Motor neuron (in vitro differentiated cells): Measurements from ENCODE around the gene CAPG. TPM values are rescaled to one million over a fixed set of nuclear protein-coding genes. Genes with fewer than 3 reads are reported as not detected.

Experiments used
- ATAC-seq, 8 experiments: fragments of 200-7000 bp; cut with Tn5 transposase; replicated peaks in 6 of 8; 2 replicates each; pipeline ENCODE4 v1.8.0; 2021; ENCODE audit warnings: mild to moderate bottlenecking in 8 of 8, moderate library complexity in 8 of 8
- H3K27ac ChIP-seq, 2 donors: fragments of 250-450 bp; sonication (Bioruptor Pico); 2 replicates each; pipeline ENCODE4 v1.9.0; 2021; ENCODE audit warnings: antibody characterized with exemption in 2 of 2, mild to moderate bottlenecking in 2 of 2, moderate library complexity in 1 of 2
- H3K4me1 ChIP-seq, 2 donors: fragments of 250-450 bp; sonication (Bioruptor Pico); replicated peaks in 1 of 2; 2 replicates each; pipeline ENCODE4 v1.6.1; 2021; ENCODE audit warnings: antibody characterized with exemption in 2 of 2, mild to moderate bottlenecking in 2 of 2, moderate library complexity in 1 of 2
- H3K4me3 ChIP-seq, 5 donors: fragments of 250-450 bp; sonication (Bioruptor Pico); 2 replicates each; pipeline ENCODE4 v1.9.0; 2021; ENCODE audit warnings: antibody characterized with exemption in 5 of 5, mild to moderate bottlenecking in 5 of 5, moderate library complexity in 4 of 5
- WGBS, 10 experiments: fragments of 450-650 bp; shearing (Covaris generic); methylation state at CpG; one replicate each; pipeline ENCODE4 v1.0.0; 2022; 5-methylcytosine and 5-hydroxymethylcytosine counted together
- in situ Hi-C, 9 experiments: fragments of 400-800 bp; cut with MboI; loops; one replicate each; pipeline ENCODE4 v1.15.0; 2021; ENCODE audit warnings: low sequenced_read_pairs in 9 of 9, low pct_unique_long_range_greater_than_20kb in 2 of 9; ENCODE audit not compliant: unreplicated experiment in 9 of 9
- total RNA-seq, 8 experiments: library from RNA; unstranded; fragments of 300-600 nt; gene quantifications; 2 replicates each; pipeline versions ENCODE4 v1.2.3 to v1.2.4, GENCODE V29; 2022

The CAPG gene, protein sequence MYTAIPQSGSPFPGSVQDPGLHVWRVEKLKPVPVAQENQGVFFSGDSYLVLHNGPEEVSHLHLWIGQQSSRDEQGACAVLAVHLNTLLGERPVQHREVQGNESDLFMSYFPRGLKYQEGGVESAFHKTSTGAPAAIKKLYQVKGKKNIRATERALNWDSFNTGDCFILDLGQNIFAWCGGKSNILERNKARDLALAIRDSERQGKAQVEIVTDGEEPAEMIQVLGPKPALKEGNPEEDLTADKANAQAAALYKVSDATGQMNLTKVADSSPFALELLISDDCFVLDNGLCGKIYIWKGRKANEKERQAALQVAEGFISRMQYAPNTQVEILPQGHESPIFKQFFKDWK
- total RNA-seq, result 10 to 100 TPM in 2 of 8 experiments, 1 to 10 TPM in 6; 3.7 to 54.7 (median 6.9) TPM

GRCh38 chr2:85409845-85410583 is at the start of gene CAPG:
CAPG (minus strand) TSS chr2:85410366; CDS start chr2:85402145, 8,221 bp downstream.
- ATAC-seq, result peak in 4 of 8 experiments; percentile 21 to 54 (median 34)
- peaks cover 0 to 8% of the 10 kb centered on the region in 2 donors for H3K4me1 ChIP-seq
- H3K27ac ChIP-seq, result no peak within 1 kb of the TSS
- 90 to 100% methylated on average over 1 to 2 of the region's 12 CpGs; no CpG with 5 or more reads in 8 of the 10 experiments for WGBS, 10 experiments
- in situ Hi-C loops, result no loop called here
- no peak within 1 kb of the TSS for H3K4me3 ChIP-seq

DNA sequence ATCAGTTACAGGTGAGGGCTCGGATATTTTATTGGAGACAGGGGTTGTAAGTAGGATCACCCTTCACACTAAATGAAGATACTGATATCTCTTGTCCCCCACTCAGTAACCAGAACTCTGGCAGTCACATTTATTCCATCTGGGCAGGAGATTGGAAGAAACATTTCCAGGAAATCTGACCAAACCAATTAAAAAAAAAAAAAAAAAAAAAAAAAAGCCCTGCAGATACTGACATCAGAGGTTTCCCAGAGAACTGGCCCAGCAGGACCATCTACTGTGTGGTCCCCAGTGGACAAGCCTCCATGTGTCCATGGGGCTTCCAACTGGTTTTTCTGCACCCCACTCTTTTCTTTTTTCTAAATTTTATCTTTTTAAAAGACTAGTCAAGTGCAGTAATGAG is 49.6 kb upstream of the CAPG start:
- no peak overlapping the region for H3K27ac ChIP-seq
- H3K4me1 ChIP-seq, result no peaks in the 10 kb centered on the region
- in situ Hi-C loops, result no loop called here
- 29 to 100% (median 90%) methylated on average over 1 of the region's 1 CpG; no CpG with 5 or more reads in 5 of the 10 experiments for WGBS, 10 experiments
- peak in 1 of 8 experiments; percentile 28 for ATAC-seq
- H3K4me3 ChIP-seq, result no peak overlapping the region

DNA sequence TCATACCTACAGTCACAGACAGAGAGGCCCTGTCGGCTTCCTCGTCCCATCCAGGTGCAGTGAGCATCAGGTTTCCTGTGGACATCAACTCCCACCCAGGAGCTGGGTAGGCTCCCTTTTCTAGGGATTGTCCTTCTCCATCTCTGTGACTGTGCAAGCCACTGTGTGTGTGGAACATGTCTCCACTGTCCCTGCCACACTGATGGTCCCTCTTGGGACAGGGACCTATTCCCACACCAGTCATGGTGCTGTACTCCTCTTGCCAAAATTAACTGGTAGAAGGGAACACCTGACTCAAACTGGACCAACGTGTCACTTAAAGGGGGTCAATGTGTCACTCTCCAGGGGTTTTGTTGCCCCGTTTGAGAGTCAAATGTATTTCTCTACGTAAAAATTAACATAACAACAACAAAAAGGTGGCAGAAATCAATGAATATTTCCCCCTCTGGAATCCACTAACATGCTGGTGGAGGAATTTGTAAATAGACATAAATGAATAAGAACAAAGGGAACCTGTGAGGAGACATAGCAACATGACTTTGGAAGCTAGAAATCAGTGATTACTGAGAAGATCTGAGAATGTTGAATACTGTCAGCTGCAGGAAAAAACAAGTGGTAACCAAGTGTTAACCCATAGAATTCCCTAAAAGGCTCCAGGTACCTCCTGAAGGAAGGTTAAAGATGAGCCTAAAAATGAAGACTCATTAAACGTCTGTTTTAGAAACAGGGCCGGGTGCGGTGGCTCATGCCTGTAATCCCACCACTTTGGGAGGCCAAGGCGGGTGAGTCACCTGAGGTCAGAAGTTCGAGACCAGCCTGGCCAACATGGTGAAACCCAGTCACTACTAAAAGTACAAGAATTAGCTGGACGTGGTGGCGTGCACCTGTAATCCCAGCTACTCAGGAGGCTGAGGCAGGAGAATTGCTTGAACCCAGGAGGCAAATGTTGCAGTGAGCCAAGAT is 48.7 kb upstream of the CAPG start:
- in situ Hi-C loops, result no loop called here
- 16 to 68% (median 55%) methylated on average over 1 to 10 of the region's 12 CpGs; no CpG with 5 or more reads in 2 of the 10 experiments for WGBS, 10 experiments
- Histone ChIP-seq H3K4me3 (no peak overlapping the region), H3K4me1 (no peaks in the 10 kb centered on the region), H3K27ac (no peak overlapping the region)
- ATAC-seq, result peak in 1 of 8 experiments; percentile 25

- in situ Hi-C loops, result no loop called here
- Histone ChIP-seq H3K27ac (no peak overlapping the region), H3K4me3 (no peak overlapping the region), H3K4me1 (no peaks in the 10 kb centered on the region)
- peak in 4 of 8 experiments; percentile 12 to 94 (median 76) for ATAC-seq
- 13 to 100% (median 62%) methylated on average over 1 to 6 of the region's 6 CpGs; no CpG with 5 or more reads in 2 of the 10 experiments for WGBS, 10 experiments
Measured at GRCh38 chr2:85457877-85458316, 47.7 kb upstream of the CAPG start.

DNA sequence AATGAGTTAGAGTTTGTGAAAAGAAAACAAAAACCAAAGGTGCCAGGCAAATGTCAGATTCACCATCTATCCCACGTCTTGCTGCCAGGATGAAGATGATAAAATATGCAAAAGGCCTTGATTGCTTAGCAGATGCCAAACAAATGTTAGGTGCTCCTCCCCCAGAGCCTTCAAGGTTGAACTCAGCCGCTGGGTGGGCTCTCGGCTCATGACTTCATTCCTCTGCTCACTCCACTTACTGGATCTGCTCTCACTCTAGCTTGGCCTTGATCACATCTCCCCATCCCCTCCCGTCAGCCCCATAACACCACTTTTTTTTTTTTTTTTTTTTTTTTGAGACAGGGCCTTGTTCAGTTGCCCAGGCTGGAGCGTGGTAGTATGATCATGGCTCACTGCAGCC is 46.9 kb upstream of the CAPG start:
- 43 to 100% (median 73%) methylated on average over 1 to 5 of the region's 5 CpGs; no CpG with 5 or more reads in 3 of the 10 experiments for WGBS, 10 experiments
- no peaks in the 10 kb centered on the region for H3K4me1 ChIP-seq
- in situ Hi-C loops, result no loop called here
- no peak overlapping the region for H3K4me3 ChIP-seq
- H3K27ac ChIP-seq, result no peak overlapping the region
- ATAC-seq, result peak in 2 of 8 experiments; percentile 30 to 64

- no peak overlapping the region for H3K27ac ChIP-seq
- no peak for ATAC-seq
- H3K4me3 ChIP-seq, result no peak overlapping the region
- WGBS, 10 experiments, result 70 to 100% (median 100%) methylated on average over 1 of the region's 1 CpG; no CpG with 5 or more reads in 5 of the 10 experiments
- in situ Hi-C loops, result no loop called here
- no peaks in the 10 kb centered on the region for H3K4me1 ChIP-seq
Measured at GRCh38 chr2:85455552-85456090, 45.5 kb upstream of the CAPG start.

DNA sequence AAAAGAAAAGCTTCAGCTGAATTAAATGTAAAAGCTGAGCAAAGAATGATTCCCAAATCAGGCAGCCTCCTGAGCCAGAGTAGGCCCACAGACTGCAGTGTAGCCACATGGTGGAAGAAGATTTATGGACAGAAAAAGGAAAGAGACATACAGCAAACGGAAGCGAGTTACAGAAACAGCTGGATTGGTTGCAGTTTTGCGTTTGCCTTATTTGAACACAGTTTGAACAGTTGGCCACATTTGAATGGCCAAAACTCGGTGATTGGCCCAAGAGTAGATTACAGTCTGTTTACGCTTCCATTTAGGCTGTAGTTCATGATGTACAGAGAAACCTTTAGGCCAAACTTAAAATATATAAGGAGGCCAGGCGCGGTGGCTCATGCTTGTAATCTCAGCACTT is 43.4 kb upstream of the CAPG start:
- Histone ChIP-seq H3K4me3 (no peak overlapping the region), H3K27ac (no peak overlapping the region), H3K4me1 (no peaks in the 10 kb centered on the region)
- WGBS, 10 experiments, result 44 to 100% (median 83%) methylated on average over 1 to 7 of the region's 7 CpGs; no CpG with 5 or more reads in 2 of the 10 experiments
- in situ Hi-C loops, result no loop called here
- no peak for ATAC-seq

GRCh38 chr2:85452237-85452636 is 42.1 kb upstream of the CAPG start:
- no peak for ATAC-seq
- H3K4me1 ChIP-seq, result no peaks in the 10 kb centered on the region
- H3K4me3 ChIP-seq, result no peak overlapping the region
- in situ Hi-C loops, result no loop called here
- H3K27ac ChIP-seq, result no peak overlapping the region
- 33% methylated on average over 1 of the region's 1 CpG; no CpG with 5 or more reads in 9 of the 10 experiments for WGBS, 10 experiments

- Histone ChIP-seq H3K4me3 (no peak overlapping the region), H3K4me1 (peaks cover 0 to 6% of the 10 kb centered on the region in 2 donors), H3K27ac (no peak overlapping the region)
- no peak for ATAC-seq
- WGBS, 10 experiments, result 63 to 94% (median 82%) methylated on average over 1 to 5 of the region's 7 CpGs; no CpG with 5 or more reads in 5 of the 10 experiments
- in situ Hi-C loops, result loop anchor here in 2 of 9 experiments (25.0 kb wide), 1 partner anchor 88 kb away; the partner anchor contains the start of gene MAT2A (in 2 of the 2)
Measured at GRCh38 chr2:85449214-85449588, 39.0 kb upstream of the CAPG start.

GRCh38 chr2:85448461-85449213 is 38.5 kb upstream of the CAPG start:
- Histone ChIP-seq H3K4me1 (peaks cover 0 to 6% of the 10 kb centered on the region in 2 donors), H3K27ac (no peak overlapping the region), H3K4me3 (no peak overlapping the region)
- WGBS, 10 experiments, result 40 to 100% (median 86%) methylated on average over 1 to 7 of the region's 8 CpGs
- in situ Hi-C loops, result loop anchor here in 2 of 9 experiments (25.0 kb wide), 1 partner anchor 89 kb away; the partner anchor contains the start of gene MAT2A (in 2 of the 2)
- no peak for ATAC-seq

GRCh38 chr2:85447222-85447585 is 37.0 kb upstream of the CAPG start:
- Histone ChIP-seq H3K27ac (no peak overlapping the region), H3K4me1 (peaks cover 0 to 6% of the 10 kb centered on the region in 2 donors), H3K4me3 (no peak overlapping the region)
- in situ Hi-C loops, result loop anchor here in 2 of 9 experiments (25.0 kb wide), 1 partner anchor 90 kb away; the partner anchor contains the start of gene MAT2A (in 2 of the 2)
- 50 to 92% (median 67%) methylated on average over 1 to 6 of the region's 8 CpGs; no CpG with 5 or more reads in 5 of the 10 experiments for whole genome bisulfite sequencing, 10 experiments
- ATAC-seq, result no peak
